Measurements from ENCODE around the gene HOXA7. TPM values are rescaled to one million over a fixed set of nuclear protein-coding genes. Genes with fewer than 3 reads are reported as not detected.

HOXA7 gene
- total RNA-seq, 2 donors from 2014 or later, result not detected

- no peak within 1 kb of the TSS for H3K4me3 Mint-ChIP-seq
- H3K4me1 Mint-ChIP-seq, result no peaks in the 10 kb centered on the region
- peaks cover 100% of the 10 kb centered on the region for H3K27me3 Mint-ChIP-seq (ENCODE audit: insufficient read depth)
- DNase-seq, result peak; percentile 61
- H3K36me3 ChIP-seq (ENCODE audit: control insufficient read depth, insufficient read depth, low read length), result no peaks in the 10 kb centered on the region
- H3K9ac ChIP-seq (ENCODE audit: extremely low read depth, low read length, poor library complexity, severe bottlenecking), result no peak within 1 kb of the TSS
- H3K9me3 ChIP-seq (ENCODE audit: control insufficient read depth, low read length), result peaks cover 24% of the 10 kb centered on the region
- no peak for TF ChIP-seq CTCF (conservative IDR thresholded peaks at IDR 0.05)
- WGBS, 2 experiments (ENCODE audit: insufficient coverage in 1 of 2, insufficient read length in 1 of 2), result 10 to 13% methylated on average over 42 to 49 of the region's 53 CpGs
- H3K27ac Mint-ChIP-seq, result no peak within 1 kb of the TSS
- H3K4me1 ChIP-seq (ENCODE audit: control insufficient read depth, insufficient read depth, low read length), result no peaks in the 10 kb centered on the region
- no peaks in the 10 kb centered on the region for H3K36me3 Mint-ChIP-seq (ENCODE audit: low read depth)
- H3K27me3 ChIP-seq (ENCODE audit: control insufficient read depth, insufficient read depth, low read length, poor library complexity, severe bottlenecking), result peaks cover 100% of the 10 kb centered on the region
- H3K9me3 Mint-ChIP-seq, result peaks cover 29% of the 10 kb centered on the region
- H3K4me3 ChIP-seq (ENCODE audit: low read length), result no peak within 1 kb of the TSS
- no peak within 1 kb of the TSS for H3K27ac ChIP-seq (ENCODE audit: low read depth, low read length)
Observed at GRCh38 chr7:27151931-27152815, 4.3 kb downstream of the HOXA7 start, which contains the start of gene HOXA3. HOXA3 (minus strand) TSS chr7:27152583; CDS start chr7:27110640, 41,943 bp downstream.

GRCh38 chr7:27151341-27151930 is 5.0 kb downstream of the HOXA7 start:
- no peak overlapping the region for H3K27ac ChIP-seq (ENCODE audit: low read depth, low read length)
- H3K27me3 ChIP-seq (ENCODE audit: control insufficient read depth, insufficient read depth, low read length, poor library complexity, severe bottlenecking), result peaks cover 100% of the 10 kb centered on the region
- Mint-ChIP-seq H3K4me1 (no peaks in the 10 kb centered on the region), H3K9me3 (peaks cover 29% of the 10 kb centered on the region), H3K27me3 (ENCODE audit: insufficient read depth) (peaks cover 100% of the 10 kb centered on the region), H3K4me3 (peak overlapping the region; percentile 16), H3K27ac (no peak overlapping the region), H3K36me3 (ENCODE audit: low read depth) (no peaks in the 10 kb centered on the region)
- H3K36me3 ChIP-seq (ENCODE audit: control insufficient read depth, insufficient read depth, low read length), result no peaks in the 10 kb centered on the region
- DNase-seq, result no peak
- H3K9me3 ChIP-seq (ENCODE audit: control insufficient read depth, low read length), result peaks cover 29% of the 10 kb centered on the region
- no peak overlapping the region for H3K9ac ChIP-seq (ENCODE audit: extremely low read depth, low read length, poor library complexity, severe bottlenecking)
- 2 to 9% methylated on average over 9 to 26 of the region's 27 CpGs for WGBS, 2 experiments (ENCODE audit: insufficient coverage in 1 of 2, insufficient read length in 1 of 2)
- no peak for TF ChIP-seq CTCF (conservative IDR thresholded peaks at IDR 0.05)
- peak overlapping the region; percentile 49 for H3K4me3 ChIP-seq (ENCODE audit: low read length)
- no peaks in the 10 kb centered on the region for H3K4me1 ChIP-seq (ENCODE audit: control insufficient read depth, insufficient read depth, low read length)

GRCh38 chr7:27150568-27151340 is 5.7 kb downstream of the HOXA7 start:
- Histone ChIP-seq H3K9ac (ENCODE audit: extremely low read depth, low read length, poor library complexity, severe bottlenecking) (no peak overlapping the region), H3K36me3 (ENCODE audit: control insufficient read depth, insufficient read depth, low read length) (no peaks in the 10 kb centered on the region), H3K27me3 (ENCODE audit: control insufficient read depth, insufficient read depth, low read length, poor library complexity, severe bottlenecking) (peaks cover 100% of the 10 kb centered on the region), H3K4me1 (ENCODE audit: control insufficient read depth, insufficient read depth, low read length) (no peaks in the 10 kb centered on the region), H3K4me3 (ENCODE audit: low read length) (peak overlapping the region; percentile 49), H3K9me3 (ENCODE audit: control insufficient read depth, low read length) (peaks cover 28% of the 10 kb centered on the region), H3K27ac (ENCODE audit: low read depth, low read length) (no peak overlapping the region)
- Mint-ChIP-seq H3K36me3 (ENCODE audit: low read depth) (no peaks in the 10 kb centered on the region), H3K4me3 (peak overlapping the region; percentile 16), H3K27ac (no peak overlapping the region), H3K27me3 (ENCODE audit: insufficient read depth) (peaks cover 100% of the 10 kb centered on the region), H3K9me3 (peaks cover 24% of the 10 kb centered on the region), H3K4me1 (no peaks in the 10 kb centered on the region)
- DNase-seq, result peak; percentile 90
- peak; percentile 86 for TF ChIP-seq CTCF (conservative IDR thresholded peaks at IDR 0.05)
- 4 to 5% methylated on average over 34 to 58 of the region's 58 CpGs for WGBS, 2 experiments (ENCODE audit: insufficient coverage in 1 of 2, insufficient read length in 1 of 2)

Measured in endodermal cell (in vitro differentiated cells).